Coronary artery (tissue), 2 donors: ENCODE measurements around the gene ACADVL.

Experiments used
- DNase-seq: peaks from one replicate; pipeline ENCODE4 v3.0.0-alpha.2; 2017; ENCODE audit warnings: low spot score
- H3K27ac ChIP-seq, 2 donors: fragments of 200-600 bp; sonication (generic); one replicate each; pipeline ENCODE4 v1.5.1; 2016 to 2019
- H3K4me3 ChIP-seq: fragments of 200-600 bp; sonication (generic); 2 replicates; pipeline ENCODE4 v1.5.1; 2016; ENCODE audit warnings: mild to moderate bottlenecking, moderate library complexity
- TF ChIP-seq, protein P1 (sequence below): fragments of 200-600 bp; sonication (generic); IDR thresholded peaks from one replicate; pipeline ENCODE4 v1.5.1; 2019; ENCODE audit warnings: antibody characterized with exemption

The ACADVL gene

DNA sequence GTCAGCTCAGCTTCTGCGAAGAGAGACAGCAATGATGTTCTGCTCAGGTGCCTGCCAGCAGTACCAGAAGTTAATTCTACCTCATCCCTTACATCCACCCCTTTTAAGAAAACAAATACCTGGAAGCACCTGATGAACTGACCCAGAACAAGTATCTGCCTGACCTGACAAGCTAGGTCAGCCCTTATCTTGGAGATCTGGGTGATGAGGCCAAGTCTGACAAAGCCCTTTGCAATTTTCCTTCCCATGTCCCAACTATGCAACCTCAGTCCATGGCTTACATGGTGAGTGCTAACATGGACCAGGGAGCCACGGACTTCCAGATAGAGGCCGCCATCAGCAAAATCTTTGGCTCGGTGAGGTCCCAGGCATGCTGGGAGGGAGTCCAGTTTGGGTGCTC lies 3.6 kb downstream of the ACADVL start:
- H3K27ac ChIP-seq, result no peak overlapping the region

DNA sequence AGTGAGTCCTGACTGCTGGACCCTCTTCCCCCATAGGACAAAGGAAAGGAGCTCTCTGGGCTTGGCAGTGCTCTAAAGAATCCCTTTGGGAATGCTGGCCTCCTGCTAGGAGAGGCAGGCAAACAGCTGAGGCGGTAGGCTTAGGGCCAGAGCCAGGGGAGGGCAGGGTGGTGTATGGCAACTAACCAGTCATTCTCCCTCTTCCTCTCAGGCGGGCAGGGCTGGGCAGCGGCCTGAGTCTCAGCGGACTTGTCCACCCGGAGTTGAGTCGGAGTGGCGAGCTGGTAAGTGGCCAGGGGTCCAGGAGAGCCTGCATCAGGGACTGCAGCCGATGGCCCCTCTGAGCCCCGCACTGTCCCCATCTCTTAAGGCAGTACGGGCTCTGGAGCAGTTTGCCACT lies 4.4 kb downstream of the ACADVL start:
- H3K4me3 ChIP-seq, result no peak overlapping the region
- DNase-seq, result no peak
- TF ChIP-seq, protein P1, sequence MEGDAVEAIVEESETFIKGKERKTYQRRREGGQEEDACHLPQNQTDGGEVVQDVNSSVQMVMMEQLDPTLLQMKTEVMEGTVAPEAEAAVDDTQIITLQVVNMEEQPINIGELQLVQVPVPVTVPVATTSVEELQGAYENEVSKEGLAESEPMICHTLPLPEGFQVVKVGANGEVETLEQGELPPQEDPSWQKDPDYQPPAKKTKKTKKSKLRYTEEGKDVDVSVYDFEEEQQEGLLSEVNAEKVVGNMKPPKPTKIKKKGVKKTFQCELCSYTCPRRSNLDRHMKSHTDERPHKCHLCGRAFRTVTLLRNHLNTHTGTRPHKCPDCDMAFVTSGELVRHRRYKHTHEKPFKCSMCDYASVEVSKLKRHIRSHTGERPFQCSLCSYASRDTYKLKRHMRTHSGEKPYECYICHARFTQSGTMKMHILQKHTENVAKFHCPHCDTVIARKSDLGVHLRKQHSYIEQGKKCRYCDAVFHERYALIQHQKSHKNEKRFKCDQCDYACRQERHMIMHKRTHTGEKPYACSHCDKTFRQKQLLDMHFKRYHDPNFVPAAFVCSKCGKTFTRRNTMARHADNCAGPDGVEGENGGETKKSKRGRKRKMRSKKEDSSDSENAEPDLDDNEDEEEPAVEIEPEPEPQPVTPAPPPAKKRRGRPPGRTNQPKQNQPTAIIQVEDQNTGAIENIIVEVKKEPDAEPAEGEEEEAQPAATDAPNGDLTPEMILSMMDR, result no peak
- peak overlapping the region in 1 of 2 donors; percentile 10 for H3K27ac ChIP-seq

More for the DNA sequence above, 3.6 kb downstream of the ACADVL start:
- DNase-seq, result no peak
- TF ChIP-seq, protein P1, result no peak
- no peak overlapping the region for H3K4me3 ChIP-seq

DNA sequence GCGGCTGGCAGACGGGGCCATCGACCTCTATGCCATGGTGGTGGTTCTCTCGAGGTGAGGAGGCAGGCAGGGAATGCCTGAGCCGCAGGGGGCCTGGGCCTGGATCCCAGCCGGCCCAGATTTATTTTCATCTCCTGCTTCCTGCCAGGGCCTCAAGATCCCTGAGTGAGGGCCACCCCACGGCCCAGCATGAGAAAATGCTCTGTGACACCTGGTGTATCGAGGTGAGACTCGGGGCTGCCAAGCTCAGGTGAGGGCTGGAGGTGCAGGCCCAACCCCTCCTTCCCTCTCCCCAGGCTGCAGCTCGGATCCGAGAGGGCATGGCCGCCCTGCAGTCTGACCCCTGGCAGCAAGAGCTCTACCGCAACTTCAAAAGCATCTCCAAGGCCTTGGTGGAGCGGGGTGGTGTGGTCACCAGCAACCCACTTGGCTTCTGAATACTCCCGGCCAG lies 4.9 kb downstream of the ACADVL start:
- no peak for DNase-seq
- Histone ChIP-seq H3K27ac (no peak overlapping the region), H3K4me3 (no peak overlapping the region)
- TF ChIP-seq, protein P1, result no peak

DNA sequence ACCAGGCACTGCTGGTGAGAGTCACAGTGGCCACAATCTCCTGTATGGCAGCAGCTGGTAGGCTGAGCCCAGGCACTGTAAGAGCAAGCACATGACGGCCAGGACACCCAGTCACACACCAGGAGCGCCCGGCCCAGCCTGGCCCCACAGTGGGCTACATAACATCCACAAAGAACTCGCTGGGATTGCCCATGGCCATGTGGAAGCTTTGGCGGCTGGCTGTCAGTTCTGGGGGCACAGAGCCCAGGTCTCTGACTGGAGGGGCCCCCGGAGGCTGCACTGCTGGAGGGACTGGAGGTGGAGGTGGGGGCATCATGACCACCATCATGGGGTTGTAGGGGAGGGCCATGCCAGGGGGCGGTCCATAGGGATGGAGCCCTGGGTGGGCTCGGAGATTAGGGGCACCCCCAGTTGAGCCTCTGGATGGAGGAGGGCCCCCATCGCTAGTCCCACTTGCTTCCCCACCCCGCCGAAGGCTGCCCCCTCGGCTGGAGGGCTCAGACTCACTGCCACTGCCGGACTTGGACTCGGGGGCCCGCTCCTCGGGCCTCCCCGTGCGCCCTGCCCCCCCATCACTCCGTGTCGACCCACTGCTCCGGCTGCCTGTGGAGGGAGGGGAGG lies 6.1 kb downstream of the ACADVL start:
- DNase-seq, result no peak
- H3K27ac ChIP-seq, result no peak overlapping the region
- TF ChIP-seq, protein P1, result no peak
- no peak overlapping the region for H3K4me3 ChIP-seq

DNA sequence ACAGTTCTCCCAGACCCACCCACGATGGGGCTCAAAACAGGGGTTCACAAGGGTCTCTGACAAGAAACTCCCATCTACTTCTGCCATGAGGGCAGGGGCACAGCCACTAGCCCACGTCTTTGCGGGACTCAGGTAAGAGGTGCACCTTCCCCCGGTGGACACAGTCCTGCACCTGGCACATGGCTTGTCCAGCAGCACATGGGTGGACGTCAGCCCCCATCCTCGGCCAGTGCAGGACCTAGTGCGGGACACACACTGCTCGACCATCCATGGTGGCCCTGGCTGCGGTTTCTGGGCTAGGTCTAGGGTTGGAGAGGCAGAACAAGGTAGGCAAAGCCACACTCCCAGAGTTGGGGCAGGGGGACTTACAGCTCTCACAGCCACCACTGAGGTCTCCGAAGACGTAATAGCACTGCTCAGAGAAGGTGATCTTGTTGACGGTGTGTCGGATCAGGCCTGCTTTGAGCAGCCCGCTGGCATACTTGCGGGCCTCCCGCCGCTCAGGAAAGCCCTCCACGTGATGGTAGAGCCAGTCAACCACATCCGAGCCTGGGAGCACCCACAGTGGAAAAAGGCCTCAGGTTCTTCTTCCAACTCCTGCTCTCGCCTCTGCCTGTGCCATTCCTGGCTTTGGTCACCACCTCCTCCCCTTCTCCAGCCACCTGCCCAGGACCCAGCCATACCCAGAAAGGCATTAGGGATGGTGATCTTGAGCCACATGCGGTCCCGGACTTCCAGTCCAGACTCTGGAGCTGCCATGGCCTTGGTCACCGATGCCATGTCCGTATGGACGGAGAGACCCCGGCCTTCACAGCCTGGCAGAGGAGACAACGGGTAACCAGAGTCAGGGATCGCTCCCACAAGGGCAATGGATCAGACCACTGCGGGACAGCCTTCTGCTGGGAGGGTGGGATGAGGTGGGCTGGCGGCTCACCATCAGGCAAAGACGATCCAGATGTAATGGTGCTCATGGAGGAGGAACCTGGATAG lies 7.3 kb downstream of the ACADVL start:
- no peak overlapping the region for H3K4me3 ChIP-seq
- TF ChIP-seq, protein P1, result no peak
- DNase-seq, result no peak
- H3K27ac ChIP-seq, result no peak overlapping the region

DNA sequence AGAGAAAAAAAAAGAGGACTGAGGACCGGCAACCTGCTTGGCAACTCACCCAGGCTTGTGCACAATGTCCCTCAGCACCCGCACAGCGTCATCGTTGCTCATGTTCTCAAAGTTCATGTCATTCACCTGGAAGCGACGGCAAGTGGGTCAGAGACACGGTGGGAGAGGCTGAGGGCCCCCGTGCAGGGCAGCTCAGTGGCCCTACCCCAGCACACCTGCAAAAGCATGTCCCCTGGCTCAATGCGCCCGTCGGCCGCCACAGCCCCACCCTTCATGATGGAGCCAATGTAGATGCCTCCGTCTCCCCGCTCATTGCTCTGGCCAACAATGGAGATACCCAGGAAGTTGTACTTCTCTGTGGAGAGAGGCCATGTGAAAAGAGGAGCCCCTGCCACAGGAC lies 9.2 kb downstream of the ACADVL start:
- Histone ChIP-seq H3K27ac (no peak overlapping the region), H3K4me3 (no peak overlapping the region)
- TF ChIP-seq, protein P1, result no peak
- DNase-seq, result no peak
